Measurements from ENCODE around the gene CCDC74B.
"Not testable (repeated sequence)": the region's sequence is repeated elsewhere in the genome, so short reads cannot be mapped to it uniquely, and the experiment has no call there.

CCDC74B gene

GRCh38 chr2:130150181-130151144, 5.6 kb upstream of the CCDC74B start:
- DNase-seq (ENCODE audit: low read depth, low spot score) = no peak

DNA sequence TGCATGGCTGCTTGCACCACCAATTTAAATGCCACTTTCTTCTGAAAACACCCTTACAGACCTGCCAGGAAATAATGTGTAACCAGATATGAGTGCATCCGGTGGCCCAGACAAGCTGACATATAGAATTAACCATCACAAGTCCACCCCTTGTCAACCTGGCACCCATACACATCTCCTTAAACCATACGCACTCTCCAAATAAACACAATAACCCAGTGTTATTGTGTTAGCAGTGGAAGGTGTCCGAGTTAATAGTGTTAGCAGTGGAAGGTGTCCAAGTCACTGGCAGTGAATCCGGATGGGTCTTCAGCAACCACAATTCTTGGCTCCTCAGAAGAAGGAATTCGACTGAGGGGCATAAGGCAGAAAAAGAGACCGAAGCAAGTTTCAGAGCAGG, 3.6 kb upstream of the CCDC74B start:
- DNase-seq (ENCODE audit: low read depth, low spot score) = not testable (repeated sequence)

DNA sequence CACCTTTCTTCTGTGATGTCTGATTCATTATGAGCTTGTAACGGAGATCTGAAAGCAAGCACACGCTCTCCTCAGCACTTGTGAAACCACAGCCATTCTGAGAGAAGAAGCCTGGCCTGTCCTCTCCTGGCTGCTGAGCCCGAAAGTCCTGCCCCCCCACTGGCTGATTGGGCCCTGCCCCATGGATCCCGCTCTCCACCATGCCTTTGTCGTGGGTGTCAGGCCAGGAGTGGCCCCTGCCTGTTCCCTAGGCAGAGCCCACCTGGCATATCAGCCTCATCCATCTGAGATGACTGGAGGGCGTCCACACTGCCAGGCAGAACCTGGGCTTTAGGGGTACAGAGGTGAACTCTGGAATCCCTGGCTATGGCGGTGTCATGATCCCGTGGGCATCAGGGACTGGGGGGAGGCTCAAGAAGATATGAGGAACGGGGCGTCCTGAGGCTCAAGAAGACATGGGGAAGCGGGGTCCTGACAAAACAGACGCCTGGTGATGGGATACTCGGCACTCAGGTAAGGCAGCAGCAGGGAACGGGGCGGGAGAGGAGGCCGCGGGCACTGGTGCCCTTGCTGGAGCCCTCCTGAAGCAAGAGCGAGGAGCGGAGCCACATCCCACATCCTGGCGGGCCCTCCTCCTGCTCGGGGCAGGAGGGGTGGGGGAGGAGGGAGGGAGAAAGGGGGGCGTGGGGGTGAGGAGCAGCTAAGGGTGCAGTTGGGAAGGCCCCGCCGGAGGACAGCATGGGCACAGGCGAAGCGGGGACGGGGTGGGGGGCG, 1.5 kb downstream of the CCDC74B start:
- not testable (repeated sequence) for DNase-seq (ENCODE audit: low read depth, low spot score)

GRCh38 chr2:130142396-130143265, 2.3 kb downstream of the CCDC74B start:
- not testable (repeated sequence) for DNase-seq (ENCODE audit: low read depth, low spot score)

DNA sequence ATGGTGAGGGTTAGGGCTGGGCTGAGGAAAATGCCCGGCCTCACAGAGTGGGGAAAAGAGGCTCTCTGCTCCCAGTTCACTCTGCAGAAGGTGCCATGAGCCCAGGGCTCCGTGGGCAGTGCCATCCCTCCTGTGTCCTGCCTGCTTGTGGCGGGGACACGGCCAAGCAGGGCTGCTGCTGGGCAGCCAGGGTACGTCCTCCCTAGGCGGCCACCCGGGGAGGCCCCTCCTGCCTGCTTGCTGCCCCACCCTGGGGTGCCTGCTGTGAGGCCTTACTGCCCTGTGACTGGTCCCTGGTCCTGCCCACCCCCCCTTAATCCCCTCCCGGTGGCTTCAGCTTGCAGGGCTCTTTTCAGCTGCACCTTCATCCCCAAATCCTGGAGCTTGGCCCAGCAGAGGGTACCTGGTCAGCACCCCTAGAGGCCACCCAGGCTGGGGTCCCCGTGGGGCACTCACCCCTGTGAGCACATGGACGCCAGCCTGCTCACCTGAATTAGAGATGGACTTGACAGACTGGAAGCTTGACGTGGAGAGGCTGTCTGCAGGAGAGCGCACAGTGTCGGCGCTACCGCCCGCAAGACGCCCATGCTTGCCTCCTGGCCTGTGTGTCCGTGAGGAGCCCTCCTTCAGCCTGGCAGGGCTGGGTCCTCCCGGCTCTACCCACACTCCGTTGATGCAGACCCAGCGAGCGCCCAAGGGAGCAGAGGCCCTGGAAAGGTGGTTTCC, 3.1 kb downstream of the CCDC74B start:
- DNase-seq (ENCODE audit: low read depth, low spot score) = not testable (repeated sequence)

- DNase-seq (ENCODE audit: low read depth, low spot score) = not testable (repeated sequence)
Measured at GRCh38 chr2:130141002-130141401, 3.9 kb downstream of the CCDC74B start.

GRCh38 chr2:130140516-130140915, 4.4 kb downstream of the CCDC74B start:
- not testable (repeated sequence) for DNase-seq (ENCODE audit: low read depth, low spot score)

- DNase-seq (ENCODE audit: low read depth, low spot score) = not testable (repeated sequence)
Measured at GRCh38 chr2:130139331-130140280, 5.3 kb downstream of the CCDC74B start.

DNA sequence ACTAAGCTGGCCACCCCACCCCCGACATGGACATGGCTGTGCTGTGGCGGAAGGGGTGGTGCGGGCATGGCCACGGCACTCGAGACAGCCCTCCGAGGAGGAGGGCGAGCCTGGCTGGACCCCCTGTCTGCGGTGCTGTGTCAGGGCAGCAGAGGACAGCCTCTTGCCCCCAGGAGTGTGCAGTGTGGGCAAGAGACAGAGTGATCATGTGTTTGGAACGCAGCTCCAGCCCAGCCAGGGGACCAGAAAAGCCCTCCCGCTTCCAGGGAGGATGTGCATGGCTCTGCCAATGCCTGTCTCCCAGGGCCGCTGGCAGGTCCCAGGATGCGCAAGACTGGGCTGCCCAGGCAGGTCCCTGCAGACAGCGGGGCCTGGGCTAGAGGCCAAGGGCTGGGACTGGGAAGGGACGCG, 6.1 kb downstream of the CCDC74B start:
- DNase-seq (ENCODE audit: low read depth, low spot score) = not testable (repeated sequence)

- not testable (repeated sequence) for DNase-seq (ENCODE audit: low read depth, low spot score)
Measured at GRCh38 chr2:130138326-130138725, 6.6 kb downstream of the CCDC74B start.

- DNase-seq (ENCODE audit: low read depth, low spot score) = not testable (repeated sequence)
Measured at GRCh38 chr2:130137118-130137517, 7.8 kb downstream of the CCDC74B start.

GRCh38 chr2:130136546-130136945, 8.4 kb downstream of the CCDC74B start:
- not testable (repeated sequence) for DNase-seq (ENCODE audit: low read depth, low spot score)

DNA sequence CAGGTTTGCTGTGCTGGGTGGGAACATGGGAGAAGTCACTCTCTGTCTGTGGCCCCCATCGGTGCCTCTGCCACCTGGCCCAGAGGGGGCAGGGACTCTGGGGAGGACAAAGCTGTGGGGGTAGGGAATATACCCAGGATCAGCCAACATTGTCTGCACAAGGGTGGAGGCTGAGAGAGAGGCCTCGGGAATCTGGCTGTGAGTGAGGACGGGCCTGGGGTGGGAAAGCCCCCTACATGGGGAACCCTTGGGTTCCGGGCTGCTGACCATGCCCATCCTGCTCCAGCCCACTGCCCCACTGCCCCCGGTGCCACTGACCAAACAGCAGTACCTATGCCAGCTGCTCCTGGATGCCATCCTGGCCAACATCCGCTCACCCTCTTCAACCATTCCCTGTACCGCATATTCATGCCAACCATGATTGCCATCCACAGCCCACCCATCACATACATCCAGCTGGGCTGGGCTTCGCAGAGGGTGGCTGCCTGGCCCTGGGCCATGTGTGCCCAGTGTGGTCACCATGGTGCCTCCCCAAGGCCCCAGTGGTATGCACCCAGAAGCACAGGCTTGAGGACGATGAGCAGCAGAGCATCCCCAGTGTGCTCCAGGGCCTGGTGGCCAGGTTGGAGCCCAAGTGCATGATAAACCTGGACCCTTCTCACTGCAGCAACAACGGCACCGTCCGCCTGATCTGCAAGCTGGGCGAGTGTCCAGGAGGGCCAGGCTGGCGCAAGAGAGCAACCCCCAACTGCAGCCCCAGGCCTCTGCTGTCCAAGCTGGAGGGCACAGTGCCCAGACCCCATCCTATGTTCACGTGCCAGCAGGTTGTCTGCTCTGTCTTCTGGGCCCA, 9.0 kb downstream of the CCDC74B start:
- DNase-seq (ENCODE audit: low read depth, low spot score) = no peak

DNA sequence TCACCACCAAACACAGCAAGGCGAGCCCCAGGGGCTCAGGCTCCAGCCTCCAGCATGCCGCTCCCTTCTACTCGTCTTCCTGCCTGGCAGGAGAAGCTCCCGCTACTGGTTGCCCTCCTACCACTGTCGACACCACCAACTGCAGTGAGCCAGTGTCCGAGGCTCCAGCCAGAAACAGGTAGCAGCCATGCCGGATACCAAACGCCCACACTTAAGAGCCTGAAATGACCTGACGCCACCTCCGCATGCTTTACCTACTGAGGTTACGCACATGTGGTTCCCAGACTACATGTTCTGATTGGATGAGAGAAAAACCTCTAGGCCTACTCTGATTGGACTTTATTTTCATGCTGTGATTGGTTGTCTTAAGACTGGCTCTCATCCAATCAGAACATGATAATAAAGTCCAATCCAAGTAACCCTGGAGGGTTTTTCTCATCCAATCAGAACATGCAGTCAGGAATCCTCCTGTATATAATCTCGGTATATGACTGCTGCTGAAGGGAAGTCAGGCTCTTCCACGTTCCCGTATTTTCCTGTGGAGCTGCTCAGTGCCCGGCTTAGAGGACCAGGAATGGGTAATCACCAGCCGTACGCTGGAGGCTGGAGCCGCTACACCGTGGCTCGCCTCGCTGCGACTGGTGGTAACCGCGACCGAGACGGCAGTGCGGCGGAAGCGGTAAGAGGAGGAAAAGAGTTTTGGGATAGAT, 15.6 kb downstream of the CCDC74B start, which contains the start of gene POTEF:
POTEF (minus strand) TSS at position 103 of the 710 bp plus-strand sequence. CDS start 8,707 bp downstream, outside the sequence.
- DNase-seq (ENCODE audit: low read depth, low spot score) = peak; percentile 55

- not testable (repeated sequence) for DNase-seq (ENCODE audit: low read depth, low spot score)
Measured at GRCh38 chr2:130128464-130128863, 16.4 kb downstream of the CCDC74B start.

- not testable (repeated sequence) for DNase-seq (ENCODE audit: low read depth, low spot score)
Measured at GRCh38 chr2:130127726-130128125, 17.2 kb downstream of the CCDC74B start.

- peak; percentile 39 for DNase-seq (ENCODE audit: low read depth, low spot score)
Measured at GRCh38 chr2:130120924-130121323, 24.0 kb downstream of the CCDC74B start.

Measured in ELF-1 (cell line).